Measurements from ENCODE around the gene EAF2.
A peak's percentile ranks its signal among the peaks of the same experiment; 100 is the strongest.
"Not testable (repeated sequence)": the region's sequence is repeated elsewhere in the genome, so short reads cannot be mapped to it uniquely, and the experiment has no call there.

Gene EAF2

DNA sequence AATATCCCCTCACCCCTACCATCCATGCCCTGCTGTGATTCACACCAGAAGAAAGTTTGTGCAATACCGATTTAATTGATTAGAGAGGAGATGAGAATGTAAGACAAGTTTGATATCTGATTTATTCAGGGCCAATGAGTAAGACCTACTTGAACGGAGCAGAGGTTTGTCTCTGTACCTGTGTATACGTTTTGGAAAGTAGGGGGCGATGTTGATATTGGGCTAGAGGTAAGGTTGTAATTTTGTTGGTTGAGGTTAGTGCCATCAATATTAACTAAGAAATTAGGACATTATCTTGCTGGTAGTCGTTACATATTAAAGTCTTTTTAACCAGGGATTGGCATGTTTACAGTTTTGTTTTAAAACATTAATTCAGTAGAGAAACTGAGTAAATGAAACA lies 20.5 kb downstream of the EAF2 start:
- FAIRE-seq (peak; percentile 72), DNase-seq (ENCODE audit: extremely low spot score, insufficient read length, low read depth) (no peak)

DNA sequence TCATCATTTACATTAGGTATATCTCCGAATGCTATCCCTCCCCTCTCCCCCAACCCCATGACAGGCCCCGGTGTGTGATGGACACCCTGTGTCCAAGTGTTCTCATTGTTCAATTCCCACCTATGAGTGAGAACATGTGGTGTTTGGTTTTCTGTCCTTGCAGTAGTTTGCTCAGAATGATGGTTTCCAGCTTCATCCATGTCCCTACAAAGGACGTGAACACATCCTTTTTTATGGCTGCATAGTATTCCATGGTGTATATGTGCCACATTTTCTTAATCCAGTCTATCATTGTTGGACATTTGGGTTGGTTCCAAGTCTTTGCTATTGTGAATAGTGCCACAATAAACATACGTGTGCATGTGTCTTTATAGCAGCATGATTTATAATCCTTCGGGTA lies 22.8 kb downstream of the EAF2 start:
- not testable (repeated sequence) for DNase-seq (ENCODE audit: extremely low spot score, insufficient read length, low read depth); FAIRE-seq

DNA sequence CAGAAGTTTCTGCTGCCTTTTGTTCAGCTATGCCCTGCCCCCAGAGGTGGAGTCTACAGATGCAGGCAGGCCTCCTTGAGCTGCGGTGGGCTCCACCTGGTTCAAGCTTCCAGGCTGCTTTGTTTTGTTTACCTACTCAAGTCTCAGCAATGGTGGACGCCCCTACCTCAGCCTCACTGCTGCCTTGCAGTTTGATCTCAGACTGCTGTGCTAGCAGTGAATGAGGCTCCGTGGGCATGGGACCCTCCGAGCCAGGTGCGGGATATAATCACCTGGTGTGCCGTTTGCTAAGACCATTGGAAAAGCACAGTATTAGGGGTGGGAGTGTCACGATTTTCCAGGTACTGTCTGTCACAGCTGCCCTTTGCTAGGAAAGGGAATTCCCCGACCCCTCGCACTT lies 28.2 kb downstream of the EAF2 start:
- FAIRE-seq; DNase-seq (ENCODE audit: extremely low spot score, insufficient read length, low read depth): not testable (repeated sequence)

DNA sequence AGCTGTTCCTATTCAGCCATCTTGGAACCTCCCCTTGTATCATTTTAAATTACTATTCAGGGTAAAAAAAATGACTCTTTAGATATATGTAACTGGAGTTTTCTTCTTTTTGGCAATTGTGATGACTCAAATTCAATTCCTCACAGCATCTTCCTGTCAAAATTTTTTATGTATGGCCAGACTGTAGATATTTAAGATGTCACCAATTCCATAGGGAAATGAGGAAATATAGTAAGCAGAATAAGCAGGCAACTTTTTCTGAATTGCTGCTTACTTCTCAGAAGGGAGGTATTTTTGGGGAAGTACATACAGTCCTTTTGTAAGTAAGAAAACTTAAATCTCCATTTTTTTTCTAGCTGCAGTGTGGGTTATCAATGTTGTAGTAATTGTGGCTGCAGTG lies 28.8 kb downstream of the EAF2 start:
- DNase-seq (ENCODE audit: extremely low spot score, insufficient read length, low read depth) (no peak), FAIRE-seq (no peak)

DNA sequence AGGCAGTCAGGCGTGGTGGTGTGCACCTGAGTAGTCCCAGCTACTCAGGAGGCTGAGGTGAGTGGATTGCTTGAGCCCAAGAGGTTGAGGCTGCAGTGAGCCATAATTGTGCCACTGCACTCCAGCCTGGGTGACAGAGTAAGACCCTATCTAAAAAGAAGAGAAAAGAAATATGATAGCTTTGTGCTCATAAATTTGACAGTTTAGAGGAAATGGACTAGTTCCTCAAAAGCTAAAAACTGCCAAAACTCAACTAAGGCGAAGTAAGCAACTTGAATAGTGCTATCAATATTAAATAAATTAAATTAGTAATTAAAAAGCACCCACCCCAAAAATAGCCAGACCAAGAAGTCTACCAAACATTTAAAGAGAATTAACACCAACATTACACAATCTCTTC lies 34.7 kb downstream of the EAF2 start:
- DNase-seq (ENCODE audit: extremely low spot score, insufficient read length, low read depth): no peak

DNA sequence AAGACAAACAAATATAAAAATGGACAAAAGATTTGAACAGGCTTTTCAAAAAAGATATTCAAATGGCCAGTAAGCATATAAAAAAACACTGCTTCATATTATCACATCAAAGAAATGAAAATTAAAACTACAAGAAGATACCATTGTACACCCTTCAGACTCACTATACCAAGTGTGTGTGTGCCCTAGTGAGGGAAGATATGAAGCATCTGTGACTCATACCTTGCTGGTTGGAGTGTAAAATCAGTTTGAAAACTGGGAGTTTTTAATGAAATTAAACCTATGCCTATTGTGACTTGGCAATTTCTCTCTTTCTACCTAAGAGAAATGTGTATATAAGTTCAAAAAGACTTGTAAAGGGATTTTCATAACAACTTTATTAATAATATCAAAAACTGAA lies 35.7 kb downstream of the EAF2 start:
- no peak for DNase-seq (ENCODE audit: extremely low spot score, insufficient read length, low read depth)
- no peak for FAIRE-seq

More for the DNA sequence above, 34.7 kb downstream of the EAF2 start:
- no peak for FAIRE-seq

DNA sequence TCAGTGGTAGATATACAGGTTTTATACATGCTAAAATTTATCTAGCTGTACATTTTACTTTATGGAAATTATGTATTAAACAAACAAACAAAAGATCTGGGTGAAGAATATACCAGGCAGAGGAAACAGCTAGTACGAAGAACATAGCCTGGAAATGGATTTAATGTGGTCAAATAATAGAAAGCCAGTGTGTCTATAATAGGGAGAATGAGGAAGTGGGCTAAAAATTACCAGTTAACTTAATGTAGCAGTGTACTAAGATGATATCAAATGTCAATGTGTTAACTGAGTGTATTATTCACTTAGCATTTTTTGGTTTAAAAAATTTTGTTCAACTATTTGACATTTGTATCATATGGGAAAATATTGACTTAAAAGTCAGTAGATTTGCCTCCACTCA lies 36.4 kb downstream of the EAF2 start:
- peak; percentile 58 for FAIRE-seq
- no peak for DNase-seq (ENCODE audit: extremely low spot score, insufficient read length, low read depth)

DNA sequence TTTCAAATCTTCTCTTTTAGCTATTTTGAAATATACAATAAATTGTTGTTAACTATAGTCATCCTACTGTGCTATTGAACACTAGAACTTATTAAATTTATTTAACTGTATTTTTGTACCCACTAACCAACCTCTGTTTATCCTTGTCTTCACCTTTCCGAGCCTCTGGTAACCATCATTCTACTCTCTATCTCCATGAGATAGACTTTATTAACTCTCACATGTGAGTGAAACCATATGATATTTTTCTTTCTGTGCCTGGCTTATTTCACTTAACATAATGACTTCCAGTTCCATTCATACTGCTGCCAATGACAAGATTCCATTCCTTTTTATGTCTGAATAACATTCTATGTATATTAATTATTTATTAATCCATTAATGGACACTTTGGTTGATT lies 43.4 kb downstream of the EAF2 start:
- FAIRE-seq: no peak
- DNase-seq (ENCODE audit: extremely low spot score, insufficient read length, low read depth): no peak

DNA sequence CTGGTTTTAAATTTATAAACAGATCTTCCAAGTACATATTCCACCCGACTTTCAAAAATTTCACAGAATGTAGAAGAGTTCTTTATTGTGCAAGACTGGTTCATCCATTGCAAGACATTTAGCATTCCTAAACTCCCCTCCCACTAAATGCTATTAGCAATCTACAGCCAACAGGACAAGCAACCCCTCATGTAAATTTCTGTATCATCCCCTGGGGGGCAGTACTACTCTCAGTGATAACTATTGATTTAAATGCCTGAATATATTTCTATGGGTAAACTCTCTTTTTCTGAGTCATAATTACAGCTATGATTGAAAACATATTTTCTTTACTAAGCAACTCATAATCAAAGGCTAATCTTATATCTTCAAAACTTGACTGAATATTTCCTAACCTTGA lies 48.5 kb downstream of the EAF2 start:
- DNase-seq (ENCODE audit: extremely low spot score, insufficient read length, low read depth) (no peak), FAIRE-seq (peak; percentile 62)

DNA sequence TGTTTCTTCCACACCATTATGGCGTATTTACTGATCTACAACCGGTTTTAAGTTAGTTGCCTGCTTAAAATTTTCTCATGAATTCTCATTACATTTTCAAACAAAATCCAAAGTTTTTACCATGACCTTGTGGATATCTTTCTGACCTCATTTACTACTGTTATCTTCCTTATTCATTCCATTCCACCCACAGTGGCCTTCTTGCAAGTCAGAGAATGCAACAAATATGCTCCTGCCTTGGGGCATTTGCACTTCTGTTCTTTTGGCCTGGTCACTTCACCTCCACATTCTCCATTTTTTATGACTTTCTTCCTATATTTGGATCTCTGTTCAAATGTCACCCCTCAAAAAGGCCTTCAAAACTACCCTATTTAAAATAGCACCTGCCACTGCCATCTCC lies 50.4 kb downstream of the EAF2 start:
- no peak for DNase-seq (ENCODE audit: extremely low spot score, insufficient read length, low read depth)
- FAIRE-seq: no peak

DNA sequence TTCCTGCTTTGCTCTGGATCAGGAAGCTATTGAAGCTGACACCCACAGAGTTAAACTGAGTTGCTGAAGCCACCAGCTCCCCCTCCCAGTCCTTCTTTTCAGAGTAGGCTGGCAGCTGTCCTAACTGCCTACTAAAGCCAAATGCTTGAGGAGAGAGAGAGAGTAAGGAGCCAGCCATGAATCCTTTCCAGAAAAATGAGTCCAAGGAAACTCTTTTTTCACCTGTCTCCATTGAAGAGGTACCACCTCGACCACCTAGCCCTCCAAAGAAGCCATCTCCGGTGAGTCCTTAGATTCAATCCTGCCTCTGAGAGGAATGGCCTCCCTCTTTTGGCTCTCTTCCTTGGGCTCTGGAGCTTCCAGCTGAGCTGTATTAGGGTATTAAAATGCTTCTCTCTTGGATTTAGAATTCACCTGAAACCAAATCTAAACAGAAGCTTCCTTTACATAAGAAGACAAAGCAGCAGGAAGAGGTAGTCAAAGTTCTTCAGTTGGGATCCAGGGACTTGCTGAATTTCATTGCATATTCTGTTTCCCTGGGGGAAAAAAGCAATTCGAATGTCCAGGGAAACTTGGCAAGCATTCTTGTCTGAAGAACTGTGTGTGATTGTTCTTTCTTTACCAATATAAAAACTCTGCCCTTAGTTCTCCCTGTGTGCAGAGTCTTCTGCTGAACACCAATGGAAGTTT lies 59.4 kb downstream of the EAF2 start, which contains the start of gene SLC15A2:
SLC15A2 (plus strand) TSS at position 101 of the 690 bp plus-strand sequence; CDS start at position 177, 76 bp downstream.
- DNase-seq (ENCODE audit: extremely low spot score, insufficient read length, low read depth): no peak
- no peak for FAIRE-seq

DNA sequence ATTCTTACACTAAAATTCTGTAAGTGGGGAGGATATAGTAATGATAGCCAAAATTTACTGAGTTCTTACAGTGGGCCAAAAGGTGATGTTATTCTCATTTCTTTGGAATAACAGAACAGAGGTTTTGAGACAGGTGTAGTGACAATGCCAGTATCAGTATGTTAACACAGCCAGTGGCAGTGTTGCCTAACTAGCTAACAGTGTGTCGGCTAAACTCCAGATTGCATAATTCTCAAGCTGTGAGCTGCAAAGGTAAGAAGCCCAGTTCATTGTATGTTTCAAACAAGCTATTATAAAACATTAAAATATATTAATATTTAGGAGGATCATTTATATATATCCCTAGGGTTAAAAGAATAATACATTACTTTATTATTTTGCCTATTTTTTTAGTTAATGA lies 60.1 kb downstream of the EAF2 start:
- DNase-seq (ENCODE audit: extremely low spot score, insufficient read length, low read depth): no peak
- FAIRE-seq: no peak

DNA sequence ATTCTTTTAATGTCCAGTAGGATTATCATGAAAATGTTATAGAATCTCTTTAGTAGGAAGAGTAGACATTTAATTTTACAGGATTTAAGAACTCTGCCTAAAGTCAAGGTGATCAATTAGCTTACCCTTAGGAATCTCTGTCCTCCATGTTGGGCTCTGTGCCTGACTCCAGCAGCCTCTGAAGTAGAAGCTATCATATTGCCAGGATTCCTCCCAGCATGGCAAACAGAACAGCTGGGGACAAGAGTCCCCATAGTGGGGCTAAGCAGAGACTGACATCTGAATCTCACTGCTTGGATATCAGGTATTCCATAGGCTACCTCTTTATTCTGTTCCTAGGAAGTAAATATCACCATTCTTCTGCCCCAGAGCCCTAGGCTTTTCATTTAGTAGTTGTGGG lies 60.7 kb downstream of the EAF2 start:
- FAIRE-seq: no peak
- no peak for DNase-seq (ENCODE audit: extremely low spot score, insufficient read length, low read depth)

DNA sequence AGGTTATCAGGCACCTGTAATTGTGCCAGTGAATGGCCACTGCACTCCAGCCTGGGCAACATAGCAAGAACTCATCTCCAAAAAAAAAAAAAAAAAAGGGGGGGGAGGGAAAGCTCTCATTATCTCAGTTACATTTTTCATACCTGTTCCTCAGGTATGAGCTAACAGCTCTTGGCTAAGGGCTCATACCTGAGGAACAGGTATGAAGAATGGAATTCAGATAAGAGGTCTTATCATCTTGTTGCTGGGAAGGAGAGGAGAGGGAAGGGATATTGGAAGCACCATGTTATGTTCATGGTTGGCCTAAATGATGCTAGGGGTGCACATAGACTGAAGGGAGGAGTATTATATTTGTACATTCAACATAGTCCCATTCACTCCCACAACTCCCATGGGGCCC lies 61.8 kb downstream of the EAF2 start:
- DNase-seq (ENCODE audit: extremely low spot score, insufficient read length, low read depth) (no peak), FAIRE-seq (no peak)

DNA sequence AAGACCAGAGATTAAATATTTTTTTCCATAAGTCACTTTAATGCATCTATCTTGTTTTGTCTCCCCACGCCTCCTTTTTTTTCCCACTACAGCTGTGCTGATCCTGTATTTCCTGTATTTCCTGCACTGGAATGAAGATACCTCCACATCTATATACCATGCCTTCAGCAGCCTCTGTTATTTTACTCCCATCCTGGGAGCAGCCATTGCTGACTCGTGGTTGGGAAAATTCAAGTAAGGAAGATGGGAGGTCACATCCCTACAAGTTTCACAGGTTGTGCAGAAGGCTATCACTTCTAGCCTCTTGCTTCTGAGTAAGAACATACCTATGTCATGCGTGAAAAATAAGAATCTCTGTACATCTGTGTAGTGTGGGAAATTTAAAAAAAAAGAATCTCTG lies 62.3 kb downstream of the EAF2 start:
- no peak for DNase-seq (ENCODE audit: extremely low spot score, insufficient read length, low read depth)
- no peak for FAIRE-seq

DNA sequence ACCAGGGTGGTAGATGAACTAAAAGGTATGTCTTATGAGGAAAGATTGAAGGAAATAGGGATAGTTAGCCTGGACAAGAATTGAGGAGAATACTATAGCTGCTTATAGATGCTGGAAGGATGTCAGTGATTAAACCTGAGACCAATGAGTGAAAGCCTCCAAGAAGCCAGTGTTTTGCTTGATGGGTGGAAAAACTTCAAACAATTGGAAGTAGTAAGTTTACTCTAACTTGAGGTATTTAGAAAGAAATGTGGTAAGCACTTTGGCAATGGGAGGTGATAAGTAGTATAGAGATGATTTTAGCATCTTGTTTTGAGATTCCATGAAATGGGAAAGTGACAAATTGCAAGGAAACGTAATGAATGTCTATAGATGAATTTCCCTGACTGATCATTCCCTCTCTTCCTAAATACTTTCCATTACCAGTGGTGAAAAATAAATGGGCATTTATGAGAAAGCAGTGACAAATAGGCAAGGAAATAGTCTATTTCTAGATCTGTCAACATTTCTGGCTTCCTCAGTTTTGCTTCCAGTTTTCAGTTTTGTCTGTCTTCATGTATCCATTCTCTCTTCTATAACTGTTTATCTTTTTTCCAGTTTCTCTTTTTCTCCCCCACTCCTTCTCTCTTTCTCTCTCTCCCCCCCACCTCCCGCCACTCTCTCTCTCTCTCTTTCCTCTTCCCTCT lies 78.4 kb downstream of the EAF2 start:
- DNase-seq (ENCODE audit: extremely low spot score, insufficient read length, low read depth) (no peak), FAIRE-seq (no peak)

DNA sequence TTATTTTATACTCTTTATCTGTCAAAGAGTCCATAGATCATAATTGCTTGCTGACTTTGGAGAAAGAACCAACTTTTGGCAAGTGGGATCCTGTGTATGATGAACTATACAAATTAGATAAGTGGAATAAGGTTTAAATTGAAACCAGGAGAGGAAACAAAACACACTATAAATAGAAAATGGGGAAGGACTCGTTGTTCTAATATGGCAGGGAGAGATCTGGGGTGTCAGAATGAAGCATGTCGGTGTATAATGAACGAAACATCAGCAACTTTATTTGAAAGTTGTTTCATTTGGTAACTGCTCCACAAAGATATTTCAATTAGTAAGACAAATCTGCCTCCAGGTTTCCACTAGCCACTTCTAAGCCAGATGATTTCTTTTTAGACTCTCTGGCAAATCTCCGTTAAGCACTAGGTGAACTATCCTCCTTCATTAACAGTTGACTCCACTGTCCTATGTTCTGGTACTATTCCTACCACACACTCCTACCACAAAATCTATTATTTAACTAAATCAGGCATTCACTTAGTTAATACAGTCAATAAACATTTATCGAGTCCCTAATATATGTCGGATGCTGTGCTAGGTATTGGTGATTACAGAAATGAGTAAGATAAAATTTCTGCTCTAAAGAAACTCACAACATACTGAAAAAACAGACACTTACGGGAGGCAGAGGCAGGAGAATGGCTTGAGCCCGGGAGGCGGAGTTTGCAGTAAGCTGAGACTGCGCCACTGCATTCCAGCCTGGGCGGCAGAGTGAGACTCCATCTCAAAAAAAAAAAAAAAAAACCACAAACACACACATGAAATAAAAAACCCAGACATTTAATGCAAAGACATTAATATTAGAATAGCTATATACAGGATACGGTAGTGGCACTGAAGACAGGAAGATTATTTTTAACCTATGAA lies 79.3 kb downstream of the EAF2 start:
- no peak for FAIRE-seq

DNA sequence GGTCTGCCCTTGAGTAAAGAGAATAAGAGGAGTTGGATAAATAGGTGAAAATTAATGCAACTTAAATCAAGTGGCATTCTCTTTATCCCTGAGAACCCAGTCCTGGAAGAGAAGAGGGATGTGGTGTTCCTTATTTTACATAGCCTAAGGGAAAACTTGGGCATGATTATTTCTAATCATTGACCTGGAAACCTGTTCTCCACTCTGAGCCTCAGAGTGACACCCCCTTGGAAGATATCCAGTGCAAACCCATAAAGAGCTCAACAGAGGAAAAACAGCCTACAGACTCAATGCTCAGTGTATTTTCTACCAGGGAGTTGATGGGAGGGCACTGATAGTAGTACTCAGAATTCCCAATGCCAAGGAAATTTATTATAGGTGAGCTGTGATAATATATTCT lies 81.2 kb downstream of the EAF2 start:
- DNase-seq (ENCODE audit: extremely low spot score, insufficient read length, low read depth): no peak
- FAIRE-seq: no peak

More for the DNA sequence above, 79.3 kb downstream of the EAF2 start:
- DNase-seq (ENCODE audit: extremely low spot score, insufficient read length, low read depth): no peak

DNA sequence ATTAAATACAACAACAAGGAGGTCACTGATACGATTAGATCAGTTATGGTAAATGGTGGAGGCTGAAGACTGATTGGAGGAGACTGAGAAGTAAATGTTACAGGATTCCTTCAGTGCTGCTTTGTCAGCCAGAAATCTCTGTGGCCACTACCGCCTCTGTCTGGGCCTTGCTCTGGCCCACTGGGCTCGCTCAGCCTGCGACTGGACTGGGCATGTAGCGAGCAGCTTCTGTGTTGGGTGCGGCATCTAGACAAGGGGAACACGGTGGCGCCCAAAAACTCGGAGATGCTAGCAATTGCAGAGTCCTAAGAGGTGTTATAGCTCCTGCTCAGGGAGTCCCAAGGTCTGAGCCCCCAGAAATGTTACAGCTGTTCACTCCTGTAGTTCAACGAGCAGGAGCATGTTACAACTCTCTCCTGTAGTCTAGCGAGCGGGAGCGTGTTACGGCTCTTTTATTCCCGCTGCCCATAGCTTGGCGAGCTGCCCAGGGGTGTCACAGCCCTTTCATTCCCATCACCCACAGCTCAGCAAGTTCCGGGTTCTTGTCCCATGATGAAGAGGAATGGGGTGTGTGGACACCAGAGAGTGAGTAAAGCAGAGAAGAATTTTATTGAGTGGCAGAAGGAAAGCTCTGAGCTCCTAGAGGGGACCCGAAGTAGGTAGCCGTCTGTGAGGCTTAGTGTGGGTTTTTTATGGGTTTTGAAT lies 83.9 kb downstream of the EAF2 start:
- DNase-seq (ENCODE audit: extremely low spot score, insufficient read length, low read depth) (no peak), FAIRE-seq (no peak)

DNA sequence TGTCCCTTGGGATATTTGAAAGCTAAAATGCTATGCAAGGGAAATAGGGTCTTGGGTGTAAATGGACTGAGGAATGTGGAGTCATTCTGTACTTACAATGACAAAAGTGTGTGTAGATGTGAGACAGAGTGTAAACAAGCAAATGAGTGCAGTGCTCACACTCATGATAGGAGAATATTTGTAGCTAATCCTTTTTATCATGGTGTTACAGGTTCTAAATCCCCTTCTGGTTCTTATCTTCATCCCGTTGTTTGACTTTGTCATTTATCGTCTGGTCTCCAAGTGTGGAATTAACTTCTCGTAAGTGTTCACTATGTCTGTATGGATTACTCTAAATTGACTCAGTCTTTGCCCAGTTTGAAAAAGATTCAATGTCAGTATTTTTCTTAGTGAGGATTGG lies 89.7 kb downstream of the EAF2 start:
- no peak for DNase-seq (ENCODE audit: extremely low spot score, insufficient read length, low read depth)
- FAIRE-seq: no peak
